Naive thymus-derived CD4-positive, alpha-beta T cell (primary cell): ENCODE measurements around the gene RAD51B. TPM values are rescaled to one million over a fixed set of nuclear protein-coding genes. Genes with fewer than 3 reads are reported as not detected.

Experiments
- ATAC-seq: fragments of 150-1000 bp; cut with Tn5 transposase; 2 replicates; pipeline ENCODE4 v1.10.0; 2021; ENCODE audit warnings: mild to moderate bottlenecking, moderate library complexity
- CTCF ChIA-PET: fragments of 350-600 bp; sonication (Branson Sonifier 250); formaldehyde crosslinking; loops from one replicate; lab custom pipeline; 2021; ENCODE audit warnings: antibody characterized with exemption; lab: Charles Lee
- POLR2A ChIA-PET: fragments of 350-600 bp; sonication (Branson Sonifier 250); formaldehyde crosslinking; loops from one replicate; lab custom pipeline; 2021; ENCODE audit warnings: antibody characterized with exemption, inconsistent platforms; lab: Charles Lee
- DNase-seq, 9 donors: peaks; one replicate each; pipeline versions ENCODE4 v3.0.0 to v3.0.0-alpha.2; 2020 to 2022; ENCODE audit warnings: mixed read lengths in 1 of 9
- H3K27ac ChIP-seq: one replicate; pipeline ENCODE4 v1.7.0; 2013; ENCODE audit warnings: mild to moderate bottlenecking, low read depth, low read length, moderate library complexity
- H3K27me3 ChIP-seq, 2 donors: one replicate each; pipeline ENCODE4 v1.7.0; 2013; ENCODE audit warnings: low read length in 2 of 2, mild to moderate bottlenecking in 2 of 2, moderate library complexity in 2 of 2; ENCODE audit not compliant: control insufficient read depth in 2 of 2, insufficient read depth in 2 of 2
- H3K36me3 ChIP-seq, 3 experiments: 1 replicate in 2 of 3; 2 replicates in 1 of 3; pipeline ENCODE4 v1.7.0; 2013; ENCODE audit warnings: low read length in 3 of 3, mild to moderate bottlenecking in 3 of 3, moderate library complexity in 1 of 3; ENCODE audit not compliant: insufficient read depth in 3 of 3, control insufficient read depth in 2 of 3
- H3K4me1 ChIP-seq, 2 donors: one replicate each; pipeline ENCODE4 v1.7.0; 2013; ENCODE audit warnings: low read length in 2 of 2, mild to moderate bottlenecking in 2 of 2, moderate library complexity in 1 of 2; ENCODE audit not compliant: control insufficient read depth in 2 of 2, insufficient read depth in 2 of 2
- H3K4me3 ChIP-seq: 2 replicates; pipeline ENCODE4 v1.7.0; 2013; ENCODE audit warnings: mild to moderate bottlenecking, low read length
- H3K9me3 ChIP-seq, 3 experiments: 1 replicate in 2 of 3; 2 replicates in 1 of 3; pipeline ENCODE4 v1.7.0; 2013; ENCODE audit warnings: low read length in 3 of 3; ENCODE audit not compliant: control insufficient read depth in 2 of 3
- H3K27ac Mint-ChIP-seq, 9 donors: one replicate each; pipeline ENCODE4 v1.8.0; 2020 to 2022; ENCODE audit warnings: mixed read lengths in 9 of 9, mild to moderate bottlenecking in 8 of 9, moderate library complexity in 5 of 9, inconsistent platforms in 2 of 9
- H3K27me3 Mint-ChIP-seq, 5 donors: one replicate each; pipeline ENCODE4 v1.8.0; 2021 to 2022; ENCODE audit warnings: mixed read lengths in 5 of 5, mild to moderate bottlenecking in 1 of 5
- H3K36me3 Mint-ChIP-seq, 5 donors: one replicate each; pipeline ENCODE4 v1.8.0; 2020 to 2022; ENCODE audit warnings: mixed read lengths in 5 of 5, mild to moderate bottlenecking in 3 of 5, inconsistent platforms in 1 of 5
- H3K4me1 Mint-ChIP-seq, 7 donors: one replicate each; pipeline ENCODE4 v1.8.0; 2020 to 2022; ENCODE audit warnings: mixed read lengths in 7 of 7, mild to moderate bottlenecking in 3 of 7, inconsistent platforms in 1 of 7
- H3K4me3 Mint-ChIP-seq, 10 donors: one replicate each; pipeline ENCODE4 v1.8.0; 2020 to 2022; ENCODE audit warnings: mild to moderate bottlenecking in 10 of 10, mixed read lengths in 10 of 10, moderate library complexity in 6 of 10, inconsistent platforms in 2 of 10
- H3K9me3 Mint-ChIP-seq, 11 donors: one replicate each; pipeline ENCODE4 v1.8.0; 2020 to 2022; ENCODE audit warnings: mixed read lengths in 11 of 11, mild to moderate bottlenecking in 4 of 11, inconsistent platforms in 1 of 11, moderate library complexity in 1 of 11
- intact Hi-C, 2 donors: fragments of 100-400 bp; cut with micrococcal nuclease; formaldehyde crosslinking; loops; one replicate each; pipeline ENCODE4 v1.15.1; 2023
- polyA plus RNA-seq, 2 donors: library from polyadenylated mRNA; unstranded; fragments of 300-500 nt; fragmentation: Illumina TruSeq; gene quantifications; one replicate each; pipeline ENCODE4 v1.2.3, GENCODE V29; 2021
- total RNA-seq, 6 experiments: library from RNA in 5 of 6; stranded (reverse) in 5 of 6; gene quantifications; 1 replicate in 5 of 6; 2 replicates in 1 of 6; pipeline ENCODE4 v1.2.3 and lab custom pipeline; 2021 to 2026

The RAD51B gene
- total and polyA plus RNA-seq, 7 experiments from 2014 or later = 15.0 to 42.2 (median 28.8) TPM

DNA sequence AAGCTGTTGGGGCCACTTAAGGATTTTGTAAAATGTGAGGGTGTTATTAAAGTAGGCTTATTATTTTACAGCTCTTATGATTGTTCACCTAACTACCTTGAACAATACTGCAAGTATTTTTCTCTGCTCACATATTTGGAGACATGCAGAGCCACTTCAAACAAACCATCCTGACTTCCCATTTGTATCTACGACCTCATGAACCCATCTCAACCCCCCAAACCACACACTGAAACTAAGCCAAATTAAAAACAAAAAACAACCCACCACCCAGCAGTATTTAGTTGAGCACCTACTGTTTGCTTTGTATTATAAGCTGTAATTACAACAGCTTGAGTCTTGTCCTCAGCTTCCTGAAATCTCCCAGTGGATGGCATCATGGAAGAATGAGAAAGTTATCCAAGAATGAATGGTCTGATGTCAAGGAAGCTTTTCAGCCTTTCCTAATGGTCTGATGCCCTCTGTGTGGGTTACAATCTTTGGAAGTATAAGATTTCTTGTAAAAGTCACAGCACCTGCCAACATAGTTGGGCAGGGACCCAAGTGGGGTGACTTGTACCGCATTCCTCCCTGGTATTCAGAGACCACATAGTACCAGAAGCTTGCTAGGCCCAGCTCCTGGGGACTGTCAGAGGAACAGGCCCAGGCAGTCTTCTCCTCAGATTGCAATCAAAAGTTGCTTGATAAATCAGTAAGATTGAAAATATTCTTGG, 556.6 kb downstream of the RAD51B start:
- ATAC-seq = no peak

DNA sequence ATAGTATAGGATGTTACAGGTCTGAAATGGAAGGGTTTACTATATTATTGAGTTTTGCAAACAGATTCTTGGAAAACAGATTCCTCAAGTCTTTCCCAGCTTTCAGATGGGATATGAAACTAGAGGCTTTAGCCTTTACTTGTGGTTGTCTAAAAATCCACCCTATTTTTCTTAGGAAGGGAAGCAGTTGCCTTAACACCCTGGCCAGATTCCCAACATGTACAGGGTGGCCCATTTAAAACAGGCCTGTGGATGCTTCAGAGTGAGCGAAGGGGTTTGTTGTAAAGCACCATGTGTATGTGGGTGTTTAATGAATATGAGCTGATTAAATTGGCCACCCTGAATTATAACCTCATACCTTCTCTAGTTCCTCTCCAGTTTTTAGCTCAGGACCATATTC, 557.4 kb downstream of the RAD51B start:
- H3K4me3 Mint-ChIP-seq = peak overlapping the region in 7 of 10 donors; percentile 29 to 75 (median 59)
- intact Hi-C loops = loop anchor here in 1 of 2 donors (10.0 kb wide), 1 partner anchor 108 kb away; no protein-coding TSS in a partner anchor
- H3K4me1 Mint-ChIP-seq = peaks cover 30 to 81% (median 76%) of the 10 kb centered on the region in 7 donors
- no peaks in the 10 kb centered on the region for H3K9me3 ChIP-seq
- H3K4me1 ChIP-seq = peaks cover 0 to 38% of the 10 kb centered on the region in 2 donors
- no peaks in the 10 kb centered on the region for H3K27me3 ChIP-seq
- no peak for DNase-seq
- H3K36me3 Mint-ChIP-seq = peaks cover 0 to 12% (median 0%) of the 10 kb centered on the region in 5 donors
- H3K27ac Mint-ChIP-seq = peak overlapping the region in 8 of 9 donors; percentile 69 to 89 (median 78)
- H3K4me3 ChIP-seq = no peak overlapping the region
- no peak for ATAC-seq
- peaks cover 0 to 1% (median 0%) of the 10 kb centered on the region in 11 donors for H3K9me3 Mint-ChIP-seq
- no peaks in the 10 kb centered on the region for H3K36me3 ChIP-seq
- no peaks in the 10 kb centered on the region for H3K27me3 Mint-ChIP-seq
- ChIA-PET CTCF (interaction anchor here (1.2 to 4.8 kb wide), 8 partner anchors 12 to 412 kb away, joined by 3 to 16 read pairs (median 4); no protein-coding TSS in a partner anchor), POLR2A (interaction anchor here (0.6 to 5.1 kb wide), 12 partner anchors 10 to 439 kb away, joined by 3 to 27 read pairs (median 5); partner anchors contain the start of gene ZFP36L1)
- H3K27ac ChIP-seq = peak overlapping the region; percentile 37

More for the DNA sequence above, 556.6 kb downstream of the RAD51B start:
- no peak overlapping the region for H3K27ac ChIP-seq
- H3K9me3 ChIP-seq = no peaks in the 10 kb centered on the region
- H3K36me3 Mint-ChIP-seq = peaks cover 0 to 14% (median 0%) of the 10 kb centered on the region in 5 donors
- peaks cover 0 to 1% (median 0%) of the 10 kb centered on the region in 11 donors for H3K9me3 Mint-ChIP-seq
- H3K4me1 Mint-ChIP-seq = peaks cover 30 to 85% (median 77%) of the 10 kb centered on the region in 7 donors
- intact Hi-C loops = loop anchor here in 1 of 2 donors (1.0 to 10.0 kb wide), 2 partner anchors 8 to 109 kb away; no protein-coding TSS in a partner anchor
- peak overlapping the region; percentile 16 to 75 (median 59) for H3K4me3 Mint-ChIP-seq
- H3K27me3 ChIP-seq = no peaks in the 10 kb centered on the region
- no peaks in the 10 kb centered on the region for H3K36me3 ChIP-seq
- no peak for DNase-seq
- H3K4me1 ChIP-seq = peaks cover 0 to 38% of the 10 kb centered on the region in 2 donors
- ChIA-PET CTCF (interaction anchor here (0.6 to 4.8 kb wide), 7 partner anchors 11 to 413 kb away, joined by 3 to 16 read pairs (median 3); no protein-coding TSS in a partner anchor), POLR2A (interaction anchor here (0.6 to 5.1 kb wide), 10 partner anchors 9 to 672 kb away, joined by 3 to 27 read pairs (median 8); partner anchors contain the start of gene ZFP36L1)
- no peak overlapping the region for H3K4me3 ChIP-seq
- no peaks in the 10 kb centered on the region for H3K27me3 Mint-ChIP-seq
- H3K27ac Mint-ChIP-seq = peak overlapping the region in 8 of 9 donors; percentile 3 to 89 (median 78)

DNA sequence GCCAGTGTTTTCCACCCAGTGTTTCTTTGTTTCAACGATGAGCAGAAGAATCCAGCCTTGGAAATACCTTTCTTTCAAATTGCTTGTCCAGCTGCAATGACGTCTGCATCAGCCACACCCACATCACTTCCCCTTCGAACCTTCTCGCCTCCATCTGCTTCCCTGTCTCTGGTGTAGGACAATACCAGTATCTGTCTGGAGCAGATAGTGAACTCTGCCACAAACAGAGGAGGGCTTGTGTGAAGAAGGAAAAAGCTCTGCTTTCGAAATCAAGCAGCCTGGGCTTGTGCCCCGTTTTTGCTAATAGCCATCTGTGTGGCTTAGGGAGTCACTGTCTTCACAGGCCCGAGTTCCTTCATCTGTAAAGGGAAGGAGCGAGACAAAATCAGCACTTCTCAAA, 557.9 kb downstream of the RAD51B start:
- Histone ChIP-seq H3K4me3 (no peak overlapping the region), H3K36me3 (no peaks in the 10 kb centered on the region), H3K27me3 (no peaks in the 10 kb centered on the region), H3K9me3 (no peaks in the 10 kb centered on the region), H3K4me1 (peaks cover 0 to 38% of the 10 kb centered on the region in 2 donors), H3K27ac (peak overlapping the region; percentile 37)
- Mint-ChIP-seq H3K36me3 (peaks cover 0 to 9% (median 0%) of the 10 kb centered on the region in 5 donors), H3K4me3 (peak overlapping the region in 7 of 10 donors; percentile 29 to 72 (median 59)), H3K27me3 (no peaks in the 10 kb centered on the region), H3K4me1 (peaks cover 30 to 84% (median 72%) of the 10 kb centered on the region in 7 donors), H3K27ac (peak overlapping the region in 7 of 9 donors; percentile 69 to 89 (median 81)), H3K9me3 (peaks cover 0 to 1% (median 0%) of the 10 kb centered on the region in 11 donors)
- ChIA-PET POLR2A (interaction anchor here (0.6 to 5.1 kb wide), 12 partner anchors 8 to 439 kb away, joined by 3 to 27 read pairs (median 4); partner anchors contain the start of gene ZFP36L1), CTCF (interaction anchor here (0.7 to 4.8 kb wide), 7 partner anchors 18 to 467 kb away, joined by 3 to 16 read pairs (median 4); no protein-coding TSS in a partner anchor)
- intact Hi-C loops = loop anchor here in 1 of 2 donors (10.0 kb wide), 1 partner anchor 107 kb away; no protein-coding TSS in a partner anchor
- no peak for DNase-seq
- ATAC-seq = peak; percentile 62

DNA sequence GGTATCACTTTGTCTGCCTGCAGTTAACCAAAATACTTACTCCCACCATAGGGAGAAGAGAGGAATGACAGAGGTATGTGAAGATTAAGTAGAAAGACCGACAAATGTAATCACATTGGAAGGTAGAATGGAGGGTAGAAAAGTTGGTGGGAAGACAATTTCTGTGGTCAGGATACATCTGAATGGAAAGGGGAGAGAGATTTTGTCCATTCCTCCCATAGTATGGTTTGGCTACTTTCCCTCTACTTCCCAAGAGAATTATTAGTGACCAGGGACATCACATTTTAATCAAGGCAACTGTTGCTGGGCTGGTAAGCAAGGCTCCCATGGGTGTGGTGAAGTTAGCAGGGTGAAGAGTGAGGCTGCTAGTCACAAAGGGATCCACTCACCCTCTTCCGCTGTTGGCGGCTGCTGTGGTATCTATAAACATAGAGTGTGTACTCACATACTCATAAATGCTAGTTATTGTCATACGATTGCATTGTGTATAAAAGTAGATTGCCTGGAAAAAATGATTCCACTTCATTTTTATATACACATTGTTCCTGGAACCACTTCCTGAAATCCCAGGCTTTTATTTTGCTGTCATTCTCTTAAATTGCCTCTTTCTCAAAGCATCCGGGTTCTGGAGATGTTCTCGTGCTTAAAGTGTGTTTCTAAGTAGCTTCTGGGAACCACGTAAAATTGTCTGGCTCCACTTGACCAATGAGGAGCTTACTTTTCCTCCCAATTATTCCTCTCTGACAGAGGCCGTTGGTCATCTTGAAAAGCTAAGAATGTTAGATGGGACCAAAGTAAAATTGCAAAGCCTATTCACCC, 560.1 kb downstream of the RAD51B start:
- ATAC-seq (peak; percentile 52), DNase-seq (peak in 6 of 9 donors; percentile 12 to 52 (median 29))
- Mint-ChIP-seq H3K27ac (peak overlapping the region; percentile 4 to 89 (median 81)), H3K36me3 (peaks cover 0 to 4% (median 0%) of the 10 kb centered on the region in 5 donors), H3K4me3 (peak overlapping the region in 8 of 10 donors; percentile 15 to 59 (median 21)), H3K4me1 (peaks cover 28 to 68% (median 61%) of the 10 kb centered on the region in 7 donors), H3K9me3 (peaks cover 0 to 1% (median 0%) of the 10 kb centered on the region in 11 donors), H3K27me3 (no peaks in the 10 kb centered on the region)
- POLR2A ChIA-PET = interaction anchor here (0.5 to 1.1 kb wide), 3 partner anchors 116 to 136 kb away, joined by 3 read pairs; no protein-coding TSS in a partner anchor
- no peak overlapping the region for H3K4me3 ChIP-seq
- no peaks in the 10 kb centered on the region for H3K36me3 ChIP-seq
- CTCF ChIA-PET = no interaction called here
- intact Hi-C loops = loop anchor here in 1 of 2 donors (2.0 to 10.0 kb wide), 2 partner anchors 105 to 415 kb away; no protein-coding TSS in a partner anchor
- peaks cover 0 to 38% of the 10 kb centered on the region in 2 donors for H3K4me1 ChIP-seq
- no peaks in the 10 kb centered on the region for H3K9me3 ChIP-seq
- H3K27me3 ChIP-seq = no peaks in the 10 kb centered on the region
- H3K27ac ChIP-seq = no peak overlapping the region

DNA sequence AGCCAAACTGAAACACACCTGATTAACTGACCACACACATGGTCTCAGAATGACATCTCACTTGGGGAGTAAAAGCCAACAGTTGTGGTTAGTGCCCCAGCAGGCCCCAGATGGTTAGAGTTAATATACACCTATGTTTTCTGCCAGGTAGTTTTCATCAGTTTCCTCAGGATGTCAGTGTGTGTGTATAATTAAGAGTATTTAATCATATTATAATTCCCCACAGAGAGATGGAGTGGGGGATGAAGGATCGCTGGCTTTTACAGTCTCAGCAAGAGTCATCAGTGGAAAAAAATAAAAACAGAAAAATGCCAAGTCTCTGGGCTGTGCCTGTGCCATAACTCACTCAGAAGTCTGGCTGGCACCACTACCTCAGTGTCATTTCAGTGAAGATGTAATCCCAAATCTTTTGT, 560.8 kb downstream of the RAD51B start:
- Mint-ChIP-seq H3K36me3 (peaks cover 0 to 4% (median 0%) of the 10 kb centered on the region in 5 donors), H3K4me3 (peak overlapping the region in 1 of 10 donors; percentile 46), H3K4me1 (peaks cover 26 to 61% (median 55%) of the 10 kb centered on the region in 7 donors), H3K27me3 (no peaks in the 10 kb centered on the region), H3K27ac (peak overlapping the region in 7 of 9 donors; percentile 22 to 89 (median 82)), H3K9me3 (peaks cover 0 to 1% (median 0%) of the 10 kb centered on the region in 11 donors)
- Histone ChIP-seq H3K27ac (no peak overlapping the region), H3K27me3 (no peaks in the 10 kb centered on the region), H3K4me3 (no peak overlapping the region), H3K4me1 (peaks cover 0 to 32% of the 10 kb centered on the region in 2 donors), H3K9me3 (no peaks in the 10 kb centered on the region), H3K36me3 (no peaks in the 10 kb centered on the region)
- DNase-seq = no peak
- ChIA-PET CTCF (no interaction called here), POLR2A (interaction anchor here (0.7 to 1.1 kb wide), 2 partner anchors 115 to 127 kb away, joined by 3 read pairs; no protein-coding TSS in a partner anchor)
- ATAC-seq = no peak
- intact Hi-C loops = no loop called here
